D721Med (cell line): ENCODE results near the gene THSD4.

ENCODE experiments used
- DNase-seq: peaks from one replicate; pipeline ENCODE4 v3.0.0; 2011; ENCODE audit warnings: low spot score; ENCODE audit not compliant: insufficient read length
- FAIRE-seq: peaks from 2 replicates; lab custom pipeline; 2011; peaks lifted over from hg19 to GRCh38; lab: Jason Lieb, UNC
- TF ChIP-seq, protein P1 (sequence below): IDR thresholded peaks from 2 replicates; pipeline ENCODE4 v1.5.1; 2012; ENCODE audit warnings: mild to moderate bottlenecking, control low read depth; ENCODE audit not compliant: insufficient read depth; ENCODE audit errors: missing control alignments

Gene THSD4

DNA sequence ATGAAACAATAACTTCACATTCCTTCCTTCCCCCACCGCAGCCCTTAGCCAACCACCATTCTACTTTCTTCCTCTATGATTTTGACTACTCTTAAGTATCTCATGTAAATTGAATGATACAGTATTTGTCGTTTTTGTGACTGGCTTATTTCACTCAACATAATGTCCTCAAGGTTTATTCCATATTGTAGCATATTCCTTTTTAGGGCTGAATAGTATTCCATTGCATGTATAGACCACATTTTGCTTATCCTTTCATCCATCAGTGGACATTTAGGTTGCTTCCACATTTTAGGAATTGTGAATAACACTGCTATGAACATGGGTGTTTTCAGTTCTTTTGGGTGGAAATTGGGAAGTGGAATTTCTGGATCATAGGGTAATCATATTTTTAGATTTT, 106.1 kb downstream of the THSD4 start:
- TF ChIP-seq, protein P1, sequence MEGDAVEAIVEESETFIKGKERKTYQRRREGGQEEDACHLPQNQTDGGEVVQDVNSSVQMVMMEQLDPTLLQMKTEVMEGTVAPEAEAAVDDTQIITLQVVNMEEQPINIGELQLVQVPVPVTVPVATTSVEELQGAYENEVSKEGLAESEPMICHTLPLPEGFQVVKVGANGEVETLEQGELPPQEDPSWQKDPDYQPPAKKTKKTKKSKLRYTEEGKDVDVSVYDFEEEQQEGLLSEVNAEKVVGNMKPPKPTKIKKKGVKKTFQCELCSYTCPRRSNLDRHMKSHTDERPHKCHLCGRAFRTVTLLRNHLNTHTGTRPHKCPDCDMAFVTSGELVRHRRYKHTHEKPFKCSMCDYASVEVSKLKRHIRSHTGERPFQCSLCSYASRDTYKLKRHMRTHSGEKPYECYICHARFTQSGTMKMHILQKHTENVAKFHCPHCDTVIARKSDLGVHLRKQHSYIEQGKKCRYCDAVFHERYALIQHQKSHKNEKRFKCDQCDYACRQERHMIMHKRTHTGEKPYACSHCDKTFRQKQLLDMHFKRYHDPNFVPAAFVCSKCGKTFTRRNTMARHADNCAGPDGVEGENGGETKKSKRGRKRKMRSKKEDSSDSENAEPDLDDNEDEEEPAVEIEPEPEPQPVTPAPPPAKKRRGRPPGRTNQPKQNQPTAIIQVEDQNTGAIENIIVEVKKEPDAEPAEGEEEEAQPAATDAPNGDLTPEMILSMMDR = no peak
- FAIRE-seq = no peak
- DNase-seq = no peak

- FAIRE-seq (no peak), DNase-seq (no peak)
- TF ChIP-seq, protein P1 = no peak
These were observed 108.2 kb downstream of the THSD4 start for GRCh38 chr15:71223516-71223915.

DNA sequence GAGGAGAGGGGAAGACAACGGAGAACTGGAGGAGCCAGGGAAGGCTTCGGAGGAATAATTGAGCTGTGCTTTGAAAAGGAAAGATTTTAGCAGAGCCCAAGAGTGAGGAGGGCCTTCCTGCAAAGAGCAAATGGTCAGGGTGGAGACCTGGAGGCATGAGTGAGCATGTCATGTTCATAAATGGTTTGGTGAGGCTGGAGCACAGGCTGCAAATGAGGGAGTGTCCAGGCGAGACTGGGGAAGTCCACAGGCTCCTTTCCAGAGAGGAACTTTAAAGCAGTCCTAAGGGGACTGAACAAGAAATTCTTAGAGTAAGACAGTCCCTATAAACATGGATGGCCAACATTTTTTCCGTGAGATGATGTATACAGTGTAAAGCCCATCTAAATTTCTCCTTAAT, 108.8 kb downstream of the THSD4 start:
- no peak for FAIRE-seq
- DNase-seq = no peak
- TF ChIP-seq, protein P1 = no peak

- TF ChIP-seq, protein P1 = no peak
- no peak for FAIRE-seq
- no peak for DNase-seq
These were observed 110.6 kb downstream of the THSD4 start for GRCh38 chr15:71225851-71226250.

DNA sequence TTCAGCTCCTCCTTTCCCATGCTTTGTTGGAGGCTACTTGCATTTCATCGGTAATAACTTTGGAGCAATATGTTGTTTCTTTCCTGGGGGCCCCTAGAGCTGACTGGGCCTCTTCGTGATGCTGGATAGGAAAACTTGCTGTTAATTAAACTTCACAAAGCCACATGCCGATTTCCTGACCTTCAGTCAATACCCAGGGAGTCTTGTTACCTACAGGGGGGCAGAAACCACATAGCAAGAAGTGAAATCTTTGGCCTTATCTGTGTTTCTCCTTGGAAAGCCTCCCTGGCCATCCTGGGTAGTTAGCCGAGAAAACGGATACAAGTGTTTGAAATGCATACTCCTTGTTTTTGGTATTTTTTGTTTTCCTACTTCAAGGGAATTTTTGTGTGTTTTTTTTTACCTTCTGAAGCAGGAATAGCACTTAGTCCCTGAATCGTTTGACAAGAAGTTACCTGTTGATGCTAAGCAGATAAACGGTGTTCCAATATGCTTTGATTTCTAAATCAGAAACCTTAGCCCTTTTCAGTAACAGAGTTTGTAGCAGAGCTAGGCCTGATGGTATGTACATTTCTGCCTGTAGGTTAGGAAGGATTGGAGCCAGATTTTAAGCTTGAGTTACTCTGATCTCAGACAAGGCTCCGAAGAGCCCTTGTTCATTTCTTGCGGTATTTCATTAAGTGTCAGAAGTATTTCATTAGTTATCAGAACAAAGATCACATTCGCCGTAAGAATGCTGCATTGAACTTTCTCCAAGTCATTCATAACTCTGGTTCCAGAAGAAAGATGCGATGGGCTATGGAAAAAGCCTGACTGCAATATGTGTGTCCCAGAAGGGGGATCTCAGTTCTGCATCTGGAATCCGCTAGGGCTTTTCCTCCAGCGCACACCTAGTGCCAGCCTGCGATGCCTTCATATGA, 111.5 kb downstream of the THSD4 start:
- FAIRE-seq = no peak
- no peak for DNase-seq
- TF ChIP-seq, protein P1 = no peak

DNA sequence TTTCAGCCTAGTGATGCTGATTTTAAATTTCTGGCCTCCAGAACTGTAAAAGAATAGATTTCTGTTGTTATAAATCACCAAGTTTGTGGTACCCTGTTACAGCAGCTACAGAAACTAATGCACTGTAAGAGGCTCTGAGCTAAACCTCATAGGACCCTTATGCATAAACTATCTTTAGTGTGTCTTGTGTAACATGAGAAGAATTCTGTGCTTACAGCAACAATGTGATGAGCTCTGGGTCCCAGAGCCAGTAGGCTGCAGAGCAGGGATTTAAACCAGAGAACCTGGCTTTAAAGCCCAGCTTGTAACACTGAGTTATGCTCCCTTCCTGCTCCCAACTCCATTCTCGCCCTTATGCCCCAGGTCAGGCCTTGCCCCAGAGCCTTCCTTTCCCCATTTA, 113.1 kb downstream of the THSD4 start:
- TF ChIP-seq, protein P1 = no peak
- FAIRE-seq (no peak), DNase-seq (no peak)

DNA sequence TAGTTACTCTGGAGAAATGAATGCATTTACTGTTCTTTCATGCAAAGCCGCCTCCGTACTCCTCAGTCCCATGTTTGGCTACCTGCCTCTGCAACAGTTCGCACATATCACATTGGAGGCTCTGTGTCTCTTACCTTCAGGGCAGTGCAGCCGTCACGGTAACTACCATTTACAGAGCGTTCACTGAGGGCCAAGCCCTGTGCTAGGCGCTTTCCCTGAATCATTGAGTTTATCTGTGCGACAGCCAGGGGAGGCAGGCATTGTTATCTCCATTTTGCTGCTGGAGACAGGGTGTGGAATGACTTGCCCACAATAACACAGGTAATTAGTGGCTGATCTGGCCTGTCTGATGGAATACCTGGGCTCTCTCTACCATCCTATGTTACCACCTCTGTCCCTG, 115.0 kb downstream of the THSD4 start:
- DNase-seq (no peak), FAIRE-seq (no peak)
- TF ChIP-seq, protein P1 = no peak
